ENCODE results near the gene CNOT6.
"Not testable (repeated sequence)": the region's sequence is repeated elsewhere in the genome, so short reads cannot be mapped to it uniquely, and the experiment has no call there.

CNOT6 gene

DNA sequence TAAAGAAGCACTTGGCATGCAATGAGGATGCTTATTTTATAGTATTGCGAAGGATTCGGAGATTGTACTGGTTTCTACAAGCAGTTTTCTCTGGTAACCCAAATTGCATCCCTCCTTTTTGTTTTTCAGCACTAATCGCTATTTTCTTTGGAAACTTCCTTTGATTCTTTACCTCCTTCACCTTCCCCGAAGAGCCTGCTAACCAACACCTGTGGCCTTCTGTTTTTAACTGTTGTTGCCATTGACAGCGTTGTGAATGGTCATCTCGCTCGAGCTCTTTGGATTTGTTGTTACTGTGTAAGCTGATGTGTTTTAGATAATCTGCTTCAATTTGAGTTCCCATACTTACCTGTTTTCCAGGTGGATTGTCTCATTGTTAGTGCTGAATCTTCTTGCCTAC, 1.1 kb downstream of the CNOT6 start:
- H3K9me3 ChIP-seq (ENCODE audit: control insufficient read depth in 2 of 2, low read length in 2 of 2) = no peaks in the 10 kb centered on the region
- H3K4me3 ChIP-seq (ENCODE audit: low read length in 2 of 2) = peak overlapping the region; percentile 34 to 83
- peak overlapping the region; percentile 66 for H3K27ac ChIP-seq (ENCODE audit: low read length)
- H3K9ac ChIP-seq (ENCODE audit: low read length in 2 of 2) = peak overlapping the region; percentile 16 to 72
- H3K36me3 ChIP-seq (ENCODE audit: control insufficient read depth in 2 of 2, insufficient read depth in 2 of 2, low read length in 2 of 2) = no peaks in the 10 kb centered on the region
- H3K27me3 ChIP-seq (ENCODE audit: control insufficient read depth in 1 of 2, insufficient read depth in 2 of 2, low read length in 2 of 2) = no peaks in the 10 kb centered on the region
- peaks cover 15% of the 10 kb centered on the region for H3K4me1 ChIP-seq (ENCODE audit: control insufficient read depth, insufficient read depth, low read length)

- Histone ChIP-seq H3K9ac (ENCODE audit: low read length in 2 of 2) (peak overlapping the region in 1 of 2 donors; percentile 35), H3K9me3 (ENCODE audit: control insufficient read depth in 2 of 2, low read length in 2 of 2) (no peaks in the 10 kb centered on the region), H3K27me3 (ENCODE audit: control insufficient read depth in 1 of 2, insufficient read depth in 2 of 2, low read length in 2 of 2) (no peaks in the 10 kb centered on the region), H3K36me3 (ENCODE audit: control insufficient read depth in 2 of 2, insufficient read depth in 2 of 2, low read length in 2 of 2) (no peaks in the 10 kb centered on the region), H3K4me3 (ENCODE audit: low read length in 2 of 2) (peak overlapping the region; percentile 38 to 83), H3K27ac (ENCODE audit: low read length) (no peak overlapping the region), H3K4me1 (ENCODE audit: control insufficient read depth, insufficient read depth, low read length) (peaks cover 15% of the 10 kb centered on the region)
Measured at GRCh38 chr5:180495991-180496741, 2.0 kb downstream of the CNOT6 start.

DNA sequence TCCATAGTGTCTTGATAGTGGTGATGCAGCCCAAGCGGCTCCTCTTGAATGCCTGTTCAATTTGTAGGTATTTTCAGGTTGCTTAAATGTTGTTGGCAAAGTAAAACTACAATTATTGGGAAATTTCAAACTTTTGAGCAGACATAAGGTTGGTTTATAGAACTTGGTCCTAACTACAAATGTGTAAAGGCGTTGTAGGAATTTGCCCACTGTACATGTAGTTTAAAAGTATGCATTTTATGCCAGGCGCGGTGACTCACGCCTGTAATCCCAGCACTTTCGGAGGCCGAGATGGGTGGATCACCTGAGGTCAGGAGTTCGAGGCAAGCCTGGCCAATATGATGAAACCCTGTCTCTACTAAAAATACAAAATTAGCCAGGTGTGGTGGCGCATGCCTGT, 2.6 kb downstream of the CNOT6 start:
- not testable (repeated sequence) for H3K9me3 ChIP-seq (ENCODE audit: control insufficient read depth in 2 of 2, low read length in 2 of 2); H3K27me3 ChIP-seq (ENCODE audit: control insufficient read depth in 1 of 2, insufficient read depth in 2 of 2, low read length in 2 of 2); H3K36me3 ChIP-seq (ENCODE audit: control insufficient read depth in 2 of 2, insufficient read depth in 2 of 2, low read length in 2 of 2); H3K4me3 ChIP-seq (ENCODE audit: low read length in 2 of 2); H3K27ac ChIP-seq (ENCODE audit: low read length); H3K9ac ChIP-seq (ENCODE audit: low read length in 2 of 2)
- peaks cover 15% of the 10 kb centered on the region for H3K4me1 ChIP-seq (ENCODE audit: control insufficient read depth, insufficient read depth, low read length)

DNA sequence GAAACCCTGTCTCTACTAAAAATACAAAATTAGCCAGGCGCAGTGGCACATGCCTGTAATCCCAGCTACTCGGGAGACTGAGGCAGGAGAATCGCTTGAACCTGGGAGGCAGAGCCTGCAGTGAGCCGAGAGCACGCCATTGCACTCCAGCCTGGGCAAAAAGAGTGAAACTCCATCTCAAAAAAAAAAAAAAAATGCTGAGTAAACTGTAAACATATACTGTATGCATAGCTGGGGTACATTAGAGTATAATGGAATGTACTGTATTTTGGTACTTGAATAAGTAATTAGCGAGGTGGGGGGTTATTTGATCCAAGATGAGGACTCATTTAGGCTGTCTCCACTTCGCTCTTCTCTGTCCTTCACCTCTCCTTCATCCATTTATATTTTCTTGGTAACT, 3.7 kb downstream of the CNOT6 start:
- H3K36me3 ChIP-seq (ENCODE audit: control insufficient read depth in 2 of 2, insufficient read depth in 2 of 2, low read length in 2 of 2); H3K9ac ChIP-seq (ENCODE audit: low read length in 2 of 2); H3K9me3 ChIP-seq (ENCODE audit: control insufficient read depth in 2 of 2, low read length in 2 of 2); H3K27ac ChIP-seq (ENCODE audit: low read length); H3K27me3 ChIP-seq (ENCODE audit: control insufficient read depth in 1 of 2, insufficient read depth in 2 of 2, low read length in 2 of 2); H3K4me3 ChIP-seq (ENCODE audit: low read length in 2 of 2): not testable (repeated sequence)
- H3K4me1 ChIP-seq (ENCODE audit: control insufficient read depth, insufficient read depth, low read length) = peaks cover 15% of the 10 kb centered on the region

DNA sequence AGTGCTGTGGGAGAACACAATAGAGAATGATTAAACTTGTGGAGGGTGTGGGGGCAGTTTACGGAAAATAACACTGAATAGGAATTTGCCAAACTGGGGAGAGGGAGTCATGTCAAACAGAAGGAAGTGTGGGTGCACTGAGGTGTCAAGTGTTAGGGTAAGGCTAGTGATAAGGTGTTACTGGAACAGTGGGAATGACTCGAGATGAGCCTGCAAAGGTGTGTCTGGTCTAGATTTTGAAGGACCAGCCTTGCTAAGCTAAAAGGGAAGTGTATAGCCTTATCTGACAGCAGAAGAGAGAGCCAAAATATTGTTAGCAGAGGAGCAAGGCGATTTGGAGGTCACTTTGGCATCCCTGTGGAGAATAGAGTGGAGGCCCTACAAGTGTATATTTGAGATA, 4.2 kb downstream of the CNOT6 start:
- no peaks in the 10 kb centered on the region for H3K36me3 ChIP-seq (ENCODE audit: control insufficient read depth in 2 of 2, insufficient read depth in 2 of 2, low read length in 2 of 2)
- no peaks in the 10 kb centered on the region for H3K27me3 ChIP-seq (ENCODE audit: control insufficient read depth in 1 of 2, insufficient read depth in 2 of 2, low read length in 2 of 2)
- no peaks in the 10 kb centered on the region for H3K9me3 ChIP-seq (ENCODE audit: control insufficient read depth in 2 of 2, low read length in 2 of 2)
- peaks cover 15% of the 10 kb centered on the region for H3K4me1 ChIP-seq (ENCODE audit: control insufficient read depth, insufficient read depth, low read length)
- H3K9ac ChIP-seq (ENCODE audit: low read length in 2 of 2) = no peak overlapping the region
- H3K27ac ChIP-seq (ENCODE audit: low read length) = no peak overlapping the region
- no peak overlapping the region for H3K4me3 ChIP-seq (ENCODE audit: low read length in 2 of 2)

DNA sequence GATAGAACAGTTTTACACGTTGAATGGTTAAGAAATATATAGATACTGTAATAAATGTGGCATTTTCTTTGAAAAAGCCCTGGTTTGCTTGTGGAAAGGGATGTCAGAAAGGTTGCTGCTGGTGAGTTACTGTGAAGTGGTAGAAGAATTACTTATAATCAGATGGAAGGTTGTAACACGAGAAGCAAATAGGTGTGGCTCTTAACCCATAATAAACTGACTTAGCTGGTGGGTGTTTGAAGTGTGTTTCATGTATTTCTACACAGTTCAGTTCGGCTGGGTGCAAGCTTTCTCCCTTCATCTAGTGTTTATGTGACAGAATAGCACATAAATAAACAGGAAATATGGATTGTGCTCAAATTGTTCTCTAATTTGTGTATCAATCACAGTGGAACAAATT, 5.5 kb downstream of the CNOT6 start:
- H3K27me3 ChIP-seq (ENCODE audit: control insufficient read depth in 1 of 2, insufficient read depth in 2 of 2, low read length in 2 of 2) = no peaks in the 10 kb centered on the region
- H3K9me3 ChIP-seq (ENCODE audit: control insufficient read depth in 2 of 2, low read length in 2 of 2) = no peaks in the 10 kb centered on the region
- no peak overlapping the region for H3K27ac ChIP-seq (ENCODE audit: low read length)
- no peak overlapping the region for H3K9ac ChIP-seq (ENCODE audit: low read length in 2 of 2)
- no peak overlapping the region for H3K4me3 ChIP-seq (ENCODE audit: low read length in 2 of 2)
- H3K4me1 ChIP-seq (ENCODE audit: control insufficient read depth, insufficient read depth, low read length) = peaks cover 15% of the 10 kb centered on the region
- no peaks in the 10 kb centered on the region for H3K36me3 ChIP-seq (ENCODE audit: control insufficient read depth in 2 of 2, insufficient read depth in 2 of 2, low read length in 2 of 2)

- peaks cover 11% of the 10 kb centered on the region for H3K4me1 ChIP-seq (ENCODE audit: control insufficient read depth, insufficient read depth, low read length)
- H3K27me3 ChIP-seq (ENCODE audit: control insufficient read depth in 1 of 2, insufficient read depth in 2 of 2, low read length in 2 of 2); H3K9ac ChIP-seq (ENCODE audit: low read length in 2 of 2); H3K36me3 ChIP-seq (ENCODE audit: control insufficient read depth in 2 of 2, insufficient read depth in 2 of 2, low read length in 2 of 2); H3K4me3 ChIP-seq (ENCODE audit: low read length in 2 of 2); H3K9me3 ChIP-seq (ENCODE audit: control insufficient read depth in 2 of 2, low read length in 2 of 2); H3K27ac ChIP-seq (ENCODE audit: low read length): not testable (repeated sequence)
Measured at GRCh38 chr5:180500300-180500699, 6.1 kb downstream of the CNOT6 start.

DNA sequence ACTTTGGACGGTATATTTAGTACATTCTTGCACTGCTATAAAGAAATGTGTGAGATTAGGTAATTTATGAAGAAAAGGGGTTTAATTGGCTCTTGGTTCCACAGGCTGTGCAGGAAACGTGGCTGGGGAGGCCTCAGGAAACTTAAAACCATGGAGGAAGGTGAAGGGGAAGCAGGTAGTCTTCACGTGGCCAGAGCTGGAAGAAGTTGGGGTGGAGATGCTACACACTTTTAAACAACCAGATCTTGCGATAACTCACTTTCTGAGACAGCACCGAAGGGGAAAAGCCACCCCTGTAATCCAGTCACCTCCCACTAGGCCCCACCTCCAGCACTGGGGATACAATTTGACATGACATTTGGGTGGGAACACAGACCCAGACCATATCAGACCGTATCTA, 13.5 kb downstream of the CNOT6 start:
- H3K4me3 ChIP-seq (ENCODE audit: low read length in 2 of 2) = no peak overlapping the region
- no peak overlapping the region for H3K9ac ChIP-seq (ENCODE audit: low read length in 2 of 2)
- H3K27ac ChIP-seq (ENCODE audit: low read length) = no peak overlapping the region
- H3K27me3 ChIP-seq (ENCODE audit: control insufficient read depth in 1 of 2, insufficient read depth in 2 of 2, low read length in 2 of 2) = no peaks in the 10 kb centered on the region
- no peaks in the 10 kb centered on the region for H3K9me3 ChIP-seq (ENCODE audit: control insufficient read depth in 2 of 2, low read length in 2 of 2)
- H3K36me3 ChIP-seq (ENCODE audit: control insufficient read depth in 2 of 2, insufficient read depth in 2 of 2, low read length in 2 of 2) = no peaks in the 10 kb centered on the region
- H3K4me1 ChIP-seq (ENCODE audit: control insufficient read depth, insufficient read depth, low read length) = no peaks in the 10 kb centered on the region

DNA sequence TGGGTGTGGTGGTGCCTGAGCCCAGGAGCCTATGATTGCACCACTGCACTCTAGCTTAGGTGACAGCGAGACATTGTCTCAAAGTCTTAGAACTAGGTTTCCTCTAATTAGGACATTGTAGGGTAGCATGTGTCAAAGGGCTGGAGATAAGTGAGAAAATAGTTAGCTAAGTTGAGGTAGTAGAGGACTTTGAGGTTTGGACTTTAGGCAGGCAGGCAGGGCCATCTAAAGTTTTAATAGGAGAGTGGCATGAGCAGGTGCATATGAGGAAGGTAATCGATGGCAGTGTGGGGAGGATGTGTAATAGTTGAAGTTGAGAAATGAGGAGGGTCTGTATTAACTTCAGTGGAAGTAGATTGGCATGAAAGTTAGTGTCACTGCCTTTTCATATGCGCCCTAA, 21.1 kb downstream of the CNOT6 start:
- Histone ChIP-seq H3K36me3 (ENCODE audit: control insufficient read depth in 2 of 2, insufficient read depth in 2 of 2, low read length in 2 of 2) (no peaks in the 10 kb centered on the region), H3K4me1 (ENCODE audit: control insufficient read depth, insufficient read depth, low read length) (no peaks in the 10 kb centered on the region), H3K4me3 (ENCODE audit: low read length in 2 of 2) (no peak overlapping the region), H3K9me3 (ENCODE audit: control insufficient read depth in 2 of 2, low read length in 2 of 2) (no peaks in the 10 kb centered on the region), H3K27me3 (ENCODE audit: control insufficient read depth in 1 of 2, insufficient read depth in 2 of 2, low read length in 2 of 2) (no peaks in the 10 kb centered on the region), H3K9ac (ENCODE audit: low read length in 2 of 2) (no peak overlapping the region), H3K27ac (ENCODE audit: low read length) (no peak overlapping the region)

- not testable (repeated sequence) for H3K4me3 ChIP-seq (ENCODE audit: low read length in 2 of 2); H3K9me3 ChIP-seq (ENCODE audit: control insufficient read depth in 2 of 2, low read length in 2 of 2); H3K27me3 ChIP-seq (ENCODE audit: control insufficient read depth in 1 of 2, insufficient read depth in 2 of 2, low read length in 2 of 2); H3K4me1 ChIP-seq (ENCODE audit: control insufficient read depth, insufficient read depth, low read length); H3K36me3 ChIP-seq (ENCODE audit: control insufficient read depth in 2 of 2, insufficient read depth in 2 of 2, low read length in 2 of 2); H3K9ac ChIP-seq (ENCODE audit: low read length in 2 of 2); H3K27ac ChIP-seq (ENCODE audit: low read length)
Measured at GRCh38 chr5:180515974-180516373, 21.8 kb downstream of the CNOT6 start.

DNA sequence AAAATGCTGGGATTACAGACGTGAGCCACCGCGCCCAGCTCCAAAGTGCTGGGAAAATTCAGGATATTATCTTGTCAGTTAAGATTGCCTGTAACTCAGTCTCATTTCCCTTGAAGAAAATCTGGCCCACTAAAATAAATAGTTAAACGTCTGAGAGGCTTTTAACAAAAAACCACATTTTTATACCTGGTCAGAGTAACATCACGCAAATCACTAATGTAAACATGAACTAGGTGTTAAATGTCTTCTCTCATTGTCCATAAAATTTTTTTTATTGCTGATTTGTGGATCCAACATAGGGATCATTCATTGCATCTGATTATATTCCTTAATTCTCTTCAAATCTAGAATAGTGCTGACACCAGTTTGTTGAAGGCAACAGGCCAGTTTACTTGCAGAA, 22.3 kb downstream of the CNOT6 start:
- Histone ChIP-seq H3K4me1 (ENCODE audit: control insufficient read depth, insufficient read depth, low read length) (no peaks in the 10 kb centered on the region), H3K9me3 (ENCODE audit: control insufficient read depth in 2 of 2, low read length in 2 of 2) (no peaks in the 10 kb centered on the region), H3K4me3 (ENCODE audit: low read length in 2 of 2) (no peak overlapping the region), H3K36me3 (ENCODE audit: control insufficient read depth in 2 of 2, insufficient read depth in 2 of 2, low read length in 2 of 2) (no peaks in the 10 kb centered on the region), H3K27ac (ENCODE audit: low read length) (no peak overlapping the region), H3K9ac (ENCODE audit: low read length in 2 of 2) (no peak overlapping the region), H3K27me3 (ENCODE audit: control insufficient read depth in 1 of 2, insufficient read depth in 2 of 2, low read length in 2 of 2) (no peaks in the 10 kb centered on the region)
